NCI-H1048 (cell line): ENCODE measurements around the gene PNPLA3.

Source experiments
- DNase-seq: peaks from one replicate; lab custom pipeline; 2025; lab: John Stamatoyannopoulos, UW

The PNPLA3 gene

GRCh38 chr22:43925433-43926348 is 2.1 kb downstream of the PNPLA3 start:
- DNase-seq: no peak

- no peak for DNase-seq
Observed at GRCh38 chr22:43926349-43926710, 2.7 kb downstream of the PNPLA3 start.

- DNase-seq: no peak
Observed at GRCh38 chr22:43928468-43928867, 4.9 kb downstream of the PNPLA3 start.

- no peak for DNase-seq
Observed at GRCh38 chr22:43928908-43929307, 5.3 kb downstream of the PNPLA3 start.

- DNase-seq: no peak
Observed at GRCh38 chr22:43931771-43932170, 8.2 kb downstream of the PNPLA3 start.

- DNase-seq: no peak
Observed at GRCh38 chr22:43941449-43941848, 17.8 kb downstream of the PNPLA3 start.

- no peak for DNase-seq
Observed at GRCh38 chr22:43944670-43945430, 21.2 kb downstream of the PNPLA3 start.

- no peak for DNase-seq
Observed at GRCh38 chr22:43945632-43946383, 22.2 kb downstream of the PNPLA3 start.

GRCh38 chr22:43946384-43946667 is 22.7 kb downstream of the PNPLA3 start:
- DNase-seq: no peak

- no peak for DNase-seq
Observed at GRCh38 chr22:43948836-43949406, 25.3 kb downstream of the PNPLA3 start.

GRCh38 chr22:43951391-43951790 is 27.8 kb downstream of the PNPLA3 start:
- DNase-seq: no peak

GRCh38 chr22:43951966-43952365 is 28.4 kb downstream of the PNPLA3 start:
- DNase-seq: no peak

- no peak for DNase-seq
Observed at GRCh38 chr22:43953988-43954785, 30.6 kb downstream of the PNPLA3 start.

GRCh38 chr22:43955040-43955882 is 31.7 kb downstream of the PNPLA3 start, which contains the start of gene SAMM50:
Gene SAMM50, plus strand, starts transcription at chr22:43955442. Its CDS starts 136 bp downstream, at chr22:43955578.
- peak; percentile 57 for DNase-seq

- no peak for DNase-seq
Observed at GRCh38 chr22:43955883-43956782, 32.5 kb downstream of the PNPLA3 start.

GRCh38 chr22:43956805-43957463 is 33.3 kb downstream of the PNPLA3 start:
- no peak for DNase-seq

- DNase-seq: no peak
Observed at GRCh38 chr22:43957871-43958270, 34.3 kb downstream of the PNPLA3 start.

GRCh38 chr22:43964314-43964857 is 40.8 kb downstream of the PNPLA3 start:
- no peak for DNase-seq

- no peak for DNase-seq
Observed at GRCh38 chr22:43967069-43967468, 43.5 kb downstream of the PNPLA3 start.
